OCI-LY3 (cell line): ENCODE results near the gene ESPNL.

Source experiments
- CTCF ChIP-seq: fragments of 200-600, 300-600 bp; sonication (generic); IDR thresholded peaks from 2 replicates; pipeline ENCODE4 v1.5.1; 2014; ENCODE audit warnings: antibody characterized with exemption, low read length, low read depth
- EZH2phosphoT487 ChIP-seq: fragments of 200-600 bp; shearing (Covaris generic); IDR thresholded peaks from 2 replicates; pipeline ENCODE4 v1.6.1; 2018; ENCODE audit warnings: antibody characterized with exemption, mixed run types, low read depth

- TF ChIP-seq CTCF: no peak
- TF ChIP-seq EZH2phosphoT487: no peak
These were observed 59.6 kb downstream of the ESPNL start for GRCh38 chr2:238159661-238160205.
